GM12878 (cell line): ENCODE results near the gene KDSR. TPM values are rescaled to one million over a fixed set of nuclear protein-coding genes. Genes with fewer than 3 reads are reported as not detected.
A peak's percentile ranks its signal among the peaks of the same experiment; 100 is the strongest.

Experiments
- ATAC-seq: fragments of 200-7000 bp; cut with Tn5 transposase; 3 replicates; pipeline ENCODE4 v1.9.1; 2020; ENCODE audit warnings: mild to moderate bottlenecking, moderate library complexity
- Bru-seq: library from RNA; stranded (reverse); fragments of 400-500 nt; gene quantifications from one replicate; lab custom pipeline; 2021; lab: Mats Ljungman, UMichigan
- BruChase-seq, 2 experiments: library from RNA; stranded (reverse); fragments of 400-500 nt; gene quantifications; one replicate each; lab custom pipeline; 2021; lab: Mats Ljungman, UMichigan
- BruUV-seq: library from RNA; stranded (reverse); fragments of 400-500 nt; replicated peaks from 2 replicates; lab custom pipeline; 2021; lab: Mats Ljungman, UMichigan
- CTCF ChIA-PET: fragments of 300-600 bp; sonication (Branson Sonifier 250); formaldehyde crosslinking; extraction: SDS; loops from one replicate; lab custom pipeline; 2021; ENCODE audit warnings: inconsistent platforms; lab: Yijun Ruan, JAX
- POLR2A ChIA-PET: fragments of 350-600 bp; formaldehyde crosslinking; extraction: SDS; loops from one replicate; lab custom pipeline; 2021; ENCODE audit warnings: inconsistent platforms; lab: Charles Lee
- RAD21 ChIA-PET: fragments of 300-600 bp; sonication (Branson Sonifier 250); formaldehyde crosslinking; loops from one replicate; lab custom pipeline; 2023; ENCODE audit warnings: antibody characterized with exemption; ENCODE audit not compliant: unreplicated experiment; lab: Charles Lee
- SMC1A ChIA-PET: fragments of 300-600 bp; sonication (Branson Sonifier 250); formaldehyde crosslinking; loops from one replicate; lab custom pipeline; 2023; ENCODE audit not compliant: unreplicated experiment, uncharacterized antibody; lab: Charles Lee
- DNase-seq: peaks from one replicate; pipeline ENCODE4 v3.0.0-alpha.2; 2011; ENCODE audit warnings: low read depth, low spot score
- FAIRE-seq: peaks from 3 replicates; lab custom pipeline; 2011; peaks lifted over from hg19 to GRCh38; lab: Jason Lieb, UNC
- H2AFZ ChIP-seq: 2 replicates; pipeline ENCODE4 v1.6.0; 2011; ENCODE audit warnings: low read depth, low read length, control low read depth; ENCODE audit not compliant: control insufficient read depth
- H3K27ac ChIP-seq: 2 replicates; pipeline ENCODE4 v1.5.1; 2011; ENCODE audit warnings: control low read depth; ENCODE audit not compliant: control insufficient read depth, insufficient read depth
- H3K27me3 ChIP-seq, 2 experiments: replicated peaks in 1 of 2; 2 replicates each; pipeline versions ENCODE4 v1.6.0 to v1.6.1; 2011; ENCODE audit warnings: low read length in 1 of 2; ENCODE audit not compliant: control insufficient read depth in 2 of 2, insufficient read depth in 2 of 2
- H3K36me3 ChIP-seq, 2 experiments: 2 replicates each; pipeline ENCODE4 v1.5.1; 2011; ENCODE audit warnings: low read length in 1 of 2; ENCODE audit not compliant: control insufficient read depth in 2 of 2, insufficient read depth in 2 of 2
- H3K4me1 ChIP-seq: 2 replicates; pipeline ENCODE4 v1.6.1; 2011; ENCODE audit warnings: mild to moderate bottlenecking, low read length, moderate library complexity, mixed read lengths; ENCODE audit not compliant: control insufficient read depth, insufficient read depth
- H3K4me2 ChIP-seq: 2 replicates; pipeline ENCODE4 v1.6.0; 2011; ENCODE audit warnings: control low read depth; ENCODE audit not compliant: control insufficient read depth, insufficient read depth
- H3K4me3 ChIP-seq: fragments of 200-600 bp; sonication (generic); 2 replicates; pipeline ENCODE4 v1.5.1; 2016
- H3K79me2 ChIP-seq: 2 replicates; pipeline ENCODE4 v1.6.0; 2011; ENCODE audit warnings: low read length; ENCODE audit not compliant: control insufficient read depth, insufficient read depth
- H3K9ac ChIP-seq: 2 replicates; pipeline ENCODE4 v1.8.0; 2011; ENCODE audit warnings: low read length, control low read depth, mixed read lengths; ENCODE audit not compliant: control insufficient read depth, insufficient read depth
- H3K9me3 ChIP-seq: replicated peaks from 3 replicates; pipeline ENCODE4 v1.5.1; 2011; ENCODE audit warnings: mild to moderate bottlenecking, low read length; ENCODE audit not compliant: control insufficient read depth, insufficient read depth
- H4K20me1 ChIP-seq: 2 replicates; pipeline ENCODE4 v1.6.0; 2011; ENCODE audit not compliant: control insufficient read depth, insufficient read depth
- ATF7 ChIP-seq: fragments of 450-650 bp; IDR thresholded peaks from 2 replicates; pipeline ENCODE4 v1.6.1; 2016; ENCODE audit warnings: low read depth, mild to moderate bottlenecking
- E2F8 ChIP-seq: fragments of 450-650 bp; IDR thresholded peaks from 2 replicates; pipeline ENCODE4 v1.6.1; 2018; ENCODE audit warnings: mild to moderate bottlenecking, low read depth, moderate library complexity; ENCODE audit not compliant: partially characterized antibody
- E4F1 ChIP-seq: fragments of 450-650 bp; IDR thresholded peaks from 2 replicates; pipeline ENCODE4 v1.6.1; 2018; ENCODE audit warnings: borderline replicate concordance, mild to moderate bottlenecking; ENCODE audit not compliant: partially characterized antibody
- GATAD2B ChIP-seq: fragments of 450-650 bp; conservative IDR thresholded peaks from 2 replicates; pipeline ENCODE4 v1.6.1; 2017; ENCODE audit warnings: low read depth, mild to moderate bottlenecking, moderate library complexity
- MTA2 ChIP-seq: fragments of 450-650 bp; IDR thresholded peaks from 2 replicates; pipeline ENCODE4 v1.6.1; 2016; ENCODE audit warnings: low read depth, mild to moderate bottlenecking, moderate library complexity
- NR2F1 ChIP-seq: fragments of 450-650 bp; conservative IDR thresholded peaks from 2 replicates; pipeline ENCODE4 v1.6.1; 2017; ENCODE audit warnings: mild to moderate bottlenecking
- RELB ChIP-seq: fragments of 450-650 bp; IDR thresholded peaks from 2 replicates; pipeline ENCODE4 v1.6.1; 2017; ENCODE audit warnings: low read depth, mild to moderate bottlenecking, moderate library complexity
- WGBS: methylation state at CpG from one replicate; pipeline ENCODE4 v1.1.6; 2016; ENCODE audit warnings: low lambda C conversion rate; ENCODE audit not compliant: insufficient replicate concordance, insufficient coverage; ENCODE audit errors: missing lambda C conversion rate; 5-methylcytosine and 5-hydroxymethylcytosine counted together
- in situ Hi-C: fragments of 300-500 bp; cut with MboI; formaldehyde crosslinking; loops from 9 replicates; pipeline ENCODE4 v1.14.3; 2018; ENCODE audit warnings: mixed read lengths
- intact Hi-C: fragments of 100-400 bp; cut with micrococcal nuclease; formaldehyde crosslinking; loops from one replicate; pipeline ENCODE4 v1.14.2; 2022; ENCODE audit not compliant: unreplicated experiment
- long read RNA-seq, 2 experiments: library from polyadenylated mRNA; unstranded; transcript quantifications; one replicate each; pipeline ENCODE4 v2.0.0, GENCODE V29; 2019 to 2020
- polyA minus RNA-seq, 3 experiments: library from RNA; depleted of rRNA, polyadenylated mRNA; stranded (reverse); fragments of >200 nt; gene quantifications; 2 replicates each; pipeline ENCODE4 v1.2.3, GENCODE V29; 2011
- polyA plus RNA-seq, 11 experiments: library from polyadenylated mRNA; depleted of rRNA in 4 of 11; unstranded in 6 of 11; stranded (reverse) in 5 of 11; fragments of >200 nt; fragmentation: Nextera tagmentation in 4 of 11; fragmentation: Illumina TruSeq in 1 of 11; extraction: Ambion mirVana in 4 of 11; extraction: Trizol in 1 of 11; gene quantifications; 1 replicate in 1 of 11; 2 replicates in 10 of 11; pipeline versions ENCODE4 v1.2.1 to v1.2.3, GENCODE V29; 2011 to 2016; ENCODE audit warnings: inconsistent platforms in 2 of 11, missing spikeins in 2 of 11, low read depth in 1 of 11
- total RNA-seq, 4 experiments: library from RNA; depleted of rRNA in 3 of 4; stranded (reverse); fragments of >200 nt in 3 of 4; fragmentation: Illumina TruSeq in 1 of 4; extraction: Trizol in 1 of 4; gene quantifications; 2 replicates each; pipeline versions ENCODE4 v1.2.1 to v1.2.3, GENCODE V29; 2013 to 2021

KDSR gene
- 26.3 and 31.1 TPM in 2 replicates for total RNA-seq (2013; cell fraction: nucleolus; rRNA removed)
- total RNA-seq (2014; rRNA removed), result 9.7 and 9.9 TPM in 2 replicates
- total RNA-seq (2014; rRNA removed; fragmentation: Illumina TruSeq; extraction: Trizol), result 11.2 and 12.3 TPM in 2 replicates
- total RNA-seq (2021), result 24.6 and 24.9 TPM in 2 replicates
- 9.6 TPM for polyA plus RNA-seq (2011; ENCODE audit: low read depth)
- polyA plus RNA-seq (2011; rRNA removed), result 17.3 and 18.3 TPM in 2 replicates
- polyA plus RNA-seq (2011; cell fraction: cytosol; rRNA removed), result 8.9 and 10.3 TPM in 2 replicates
- polyA plus RNA-seq (2011; cell fraction: nucleus; rRNA removed), result 9.1 and 11.3 TPM in 2 replicates
- polyA plus RNA-seq (2012), result 13.8 and 18.8 TPM in 2 replicates
- polyA plus RNA-seq (2014; fragmentation: Illumina TruSeq; extraction: Trizol), result 15.4 and 15.6 TPM in 2 replicates
- polyA plus RNA-seq (2014; fragmentation: Nextera tagmentation; extraction: Ambion mirVana), result 1 to 10 TPM; 5.2 to 7.8 TPM
- polyA plus RNA-seq (2014; rRNA removed), result 13.3 and 14.0 TPM in 2 replicates
- 10 to 100 TPM; 24.2 to 25.9 TPM for polyA plus RNA-seq (2016; fragmentation: Nextera tagmentation; extraction: Ambion mirVana)
- polyA minus RNA-seq (2011; rRNA and poly(A)+ RNA removed), result 12.2 and 15.2 TPM in 2 replicates
- polyA minus RNA-seq (2011; cell fraction: cytosol; rRNA and poly(A)+ RNA removed), result 7.6 and 15.5 TPM in 2 replicates
- polyA minus RNA-seq (2011; cell fraction: nucleus; rRNA and poly(A)+ RNA removed), result 9.2 and 17.3 TPM in 2 replicates
- Bru-seq, nascent RNA, result percentile 79 among the genes with signal in this experiment
- percentile 76 among the genes with signal in this experiment for BruChase-seq, experiment 1, labeled RNA remaining after a 6-hour chase
- percentile 78 among the genes with signal in this experiment for BruChase-seq, experiment 2, labeled RNA remaining after a 2-hour chase
- long read RNA-seq, experiment 1, full-length matches to known transcripts, result 16 of 18 reads
- long read RNA-seq, experiment 1, partial matches to known transcripts, result 1 of 18 reads
- long read RNA-seq, experiment 1, other reads (novel, unspliced or antisense), result 1 of 18 reads
- long read RNA-seq, experiment 2, full-length matches to known transcripts, result 45 of 50 reads
- long read RNA-seq, experiment 2, partial matches to known transcripts, result 1 of 50 reads
- long read RNA-seq, experiment 2, other reads (novel, unspliced or antisense), result 4 of 50 reads

- Histone ChIP-seq H3K4me3 (peak within 1 kb of the TSS; percentile 93), H3K9me3 (no peaks in the 10 kb centered on the region; the same call in 1 of the 3 replicates), H3K36me3 (no peaks in the 10 kb centered on the region; a peak in 1 of 4 replicates), H4K20me1 (no peaks in the 10 kb centered on the region), H3K4me1 (no peaks in the 10 kb centered on the region), H3K79me2 (peaks cover 17% of the 10 kb centered on the region), H3K27ac (peak within 1 kb of the TSS; percentile 84), H3K27me3 (no peaks in the 10 kb centered on the region), H2AFZ (peak within 1 kb of the TSS; percentile 93), H3K4me2 (peak within 1 kb of the TSS; percentile 85), H3K9ac (peak within 1 kb of the TSS; percentile 77)
- ChIA-PET POLR2A (interaction anchor here (0.5 to 0.7 kb wide), 2 partner anchors 16 to 54 kb away, joined by 3 read pairs; partner anchors contain the start of gene VPS4B), SMC1A (interaction anchor here (0.8 to 1.5 kb wide), 5 partner anchors 14 to 101 kb away, joined by 3 to 8 read pairs (median 4); no protein-coding TSS in a partner anchor), CTCF (interaction anchor here (0.6 to 0.9 kb wide), 2 partner anchors 70 to 1068 kb away, joined by 3 to 4 read pairs; no protein-coding TSS in a partner anchor), RAD21 (interaction anchor here (0.7 kb wide), 1 partner anchor 294 kb away, joined by 3 read pairs; no protein-coding TSS in a partner anchor)
- BruUV-seq, result TSS peak; percentile 84
- in situ Hi-C loops (no loop called here), intact Hi-C loops (loop anchor here (1.0 kb wide), 1 partner anchor 55 kb away; the partner anchor contains the start of gene VPS4B)
- peak; percentile 53 for DNase-seq
- no peak for FAIRE-seq
- peak; percentile 92 for ATAC-seq
- 1% methylated on average over 59 of the region's 90 CpGs for WGBS
- TF ChIP-seq RELB, result peak; percentile 88
- 0 out of 2 replicates have a peak, but pooled peaks have one; percentile 10 for TF ChIP-seq ATF7
- TF ChIP-seq GATAD2B, result peak; percentile 88
- TF ChIP-seq E2F8, result no peak
- TF ChIP-seq NR2F1, result peak; percentile 57
- peak; percentile 46 for TF ChIP-seq E4F1
- 0 out of 2 replicates have a peak, but pooled peaks have one; percentile 35 for TF ChIP-seq MTA2
Measured at GRCh38 chr18:63367053-63367953, at the start of gene KDSR. Gene KDSR, minus strand, starts transcription at chr18:63367206. Its CDS starts 88 bp downstream, at chr18:63367118.
